ENCODE results near the gene SLC25A44.

DNA sequence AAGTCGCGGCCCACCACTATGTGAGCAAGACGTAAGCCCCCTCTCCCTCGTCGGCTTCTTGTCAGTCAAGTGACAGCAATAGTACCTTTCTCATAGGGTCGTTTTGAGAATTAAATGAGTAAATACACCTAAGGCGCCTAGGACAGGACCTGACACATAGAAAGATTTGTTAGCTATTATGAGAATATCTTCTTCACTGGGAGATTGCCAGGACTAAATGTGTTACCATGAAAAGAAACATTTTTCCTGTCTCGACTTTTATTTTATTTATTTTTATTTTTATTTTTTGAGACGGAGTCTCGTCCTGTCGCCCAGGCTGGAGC, 19.7 kb downstream of the SLC25A44 start:
- TF ChIP-seq, protein P1, sequence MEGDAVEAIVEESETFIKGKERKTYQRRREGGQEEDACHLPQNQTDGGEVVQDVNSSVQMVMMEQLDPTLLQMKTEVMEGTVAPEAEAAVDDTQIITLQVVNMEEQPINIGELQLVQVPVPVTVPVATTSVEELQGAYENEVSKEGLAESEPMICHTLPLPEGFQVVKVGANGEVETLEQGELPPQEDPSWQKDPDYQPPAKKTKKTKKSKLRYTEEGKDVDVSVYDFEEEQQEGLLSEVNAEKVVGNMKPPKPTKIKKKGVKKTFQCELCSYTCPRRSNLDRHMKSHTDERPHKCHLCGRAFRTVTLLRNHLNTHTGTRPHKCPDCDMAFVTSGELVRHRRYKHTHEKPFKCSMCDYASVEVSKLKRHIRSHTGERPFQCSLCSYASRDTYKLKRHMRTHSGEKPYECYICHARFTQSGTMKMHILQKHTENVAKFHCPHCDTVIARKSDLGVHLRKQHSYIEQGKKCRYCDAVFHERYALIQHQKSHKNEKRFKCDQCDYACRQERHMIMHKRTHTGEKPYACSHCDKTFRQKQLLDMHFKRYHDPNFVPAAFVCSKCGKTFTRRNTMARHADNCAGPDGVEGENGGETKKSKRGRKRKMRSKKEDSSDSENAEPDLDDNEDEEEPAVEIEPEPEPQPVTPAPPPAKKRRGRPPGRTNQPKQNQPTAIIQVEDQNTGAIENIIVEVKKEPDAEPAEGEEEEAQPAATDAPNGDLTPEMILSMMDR (IDR thresholded peaks at IDR 0.05; ENCODE audit: low read depth, low read length, poor library complexity, severe bottlenecking) = no peak
- no peak for TF ChIP-seq EZH2phosphoT487 (IDR thresholded peaks at IDR 0.05; ENCODE audit: borderline replicate concordance, low read length)

Data from DOHH2 (cell line).